Fibroblast of villous mesenchyme (primary cell): ENCODE data around the gene IFI16. TPM values are rescaled to one million over a fixed set of nuclear protein-coding genes. Genes with fewer than 3 reads are reported as not detected.

Experiments used
- DNase-seq: peaks from one replicate; pipeline ENCODE4 v3.0.0-alpha.2; 2010; ENCODE audit warnings: low read depth
- H3K4me3 ChIP-seq: 2 replicates; pipeline ENCODE4 v1.5.1; 2011; ENCODE audit warnings: low read depth, mild to moderate bottlenecking, low read length
- total RNA-seq: library from RNA; depleted of rRNA; stranded (reverse); fragments of >200 nt; gene quantifications from 2 replicates; pipeline ENCODE4 v1.2.3, GENCODE V29; 2012
- TF ChIP-seq, protein P1 (sequence below): IDR thresholded peaks from 2 replicates; pipeline ENCODE4 v1.5.1; 2012; ENCODE audit warnings: low read depth, mild to moderate bottlenecking, low read length; ENCODE audit not compliant: insufficient read depth

Gene IFI16
- total RNA-seq, 1 donor: 60.5 TPM

DNA sequence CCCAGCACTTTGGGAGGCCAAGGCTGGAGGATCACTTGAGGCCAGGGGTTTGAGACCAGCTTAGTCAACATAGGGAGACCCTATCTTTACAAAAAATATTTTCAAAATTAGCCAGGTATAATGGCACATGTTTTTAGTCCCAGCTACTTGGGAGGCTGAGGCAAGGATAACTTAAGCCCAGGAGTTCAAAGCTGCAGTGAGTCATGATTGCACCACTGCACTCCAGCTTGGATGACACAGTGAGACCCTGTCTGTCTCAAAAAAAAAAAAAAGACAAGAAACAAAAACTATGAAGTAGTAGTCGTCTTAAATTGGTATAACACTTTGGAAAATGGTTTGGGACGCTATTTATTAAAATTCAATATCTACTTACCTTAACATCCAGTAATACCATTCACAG lies 59.2 kb downstream of the IFI16 start:
- TF ChIP-seq, protein P1, sequence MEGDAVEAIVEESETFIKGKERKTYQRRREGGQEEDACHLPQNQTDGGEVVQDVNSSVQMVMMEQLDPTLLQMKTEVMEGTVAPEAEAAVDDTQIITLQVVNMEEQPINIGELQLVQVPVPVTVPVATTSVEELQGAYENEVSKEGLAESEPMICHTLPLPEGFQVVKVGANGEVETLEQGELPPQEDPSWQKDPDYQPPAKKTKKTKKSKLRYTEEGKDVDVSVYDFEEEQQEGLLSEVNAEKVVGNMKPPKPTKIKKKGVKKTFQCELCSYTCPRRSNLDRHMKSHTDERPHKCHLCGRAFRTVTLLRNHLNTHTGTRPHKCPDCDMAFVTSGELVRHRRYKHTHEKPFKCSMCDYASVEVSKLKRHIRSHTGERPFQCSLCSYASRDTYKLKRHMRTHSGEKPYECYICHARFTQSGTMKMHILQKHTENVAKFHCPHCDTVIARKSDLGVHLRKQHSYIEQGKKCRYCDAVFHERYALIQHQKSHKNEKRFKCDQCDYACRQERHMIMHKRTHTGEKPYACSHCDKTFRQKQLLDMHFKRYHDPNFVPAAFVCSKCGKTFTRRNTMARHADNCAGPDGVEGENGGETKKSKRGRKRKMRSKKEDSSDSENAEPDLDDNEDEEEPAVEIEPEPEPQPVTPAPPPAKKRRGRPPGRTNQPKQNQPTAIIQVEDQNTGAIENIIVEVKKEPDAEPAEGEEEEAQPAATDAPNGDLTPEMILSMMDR: no peak
- peak; percentile 65 for DNase-seq
- H3K4me3 ChIP-seq: no peak overlapping the region

GRCh38 chr1:159071970-159072582 lies 62.4 kb downstream of the IFI16 start:
- peak; percentile 82 for DNase-seq
- H3K4me3 ChIP-seq: no peak overlapping the region
- TF ChIP-seq, protein P1: peak; percentile 76

GRCh38 chr1:159076438-159077119 lies 66.9 kb downstream of the IFI16 start, which contains the start of gene AIM2:
TSS of gene AIM2 (minus strand) at chr1:159076766. CDS start at chr1:159073499, 3,267 bp downstream.
- DNase-seq: peak; percentile 70
- no peak within 1 kb of the TSS for H3K4me3 ChIP-seq

GRCh38 chr1:159077120-159077961 lies 67.6 kb downstream of the IFI16 start:
- no peak overlapping the region for H3K4me3 ChIP-seq
- TF ChIP-seq, protein P1: no peak
- peak; percentile 42 for DNase-seq

More at GRCh38 chr1:159076438-159077119, 66.9 kb downstream of the IFI16 start, which contains the start of gene AIM2:
- TF ChIP-seq, protein P1: no peak

DNA sequence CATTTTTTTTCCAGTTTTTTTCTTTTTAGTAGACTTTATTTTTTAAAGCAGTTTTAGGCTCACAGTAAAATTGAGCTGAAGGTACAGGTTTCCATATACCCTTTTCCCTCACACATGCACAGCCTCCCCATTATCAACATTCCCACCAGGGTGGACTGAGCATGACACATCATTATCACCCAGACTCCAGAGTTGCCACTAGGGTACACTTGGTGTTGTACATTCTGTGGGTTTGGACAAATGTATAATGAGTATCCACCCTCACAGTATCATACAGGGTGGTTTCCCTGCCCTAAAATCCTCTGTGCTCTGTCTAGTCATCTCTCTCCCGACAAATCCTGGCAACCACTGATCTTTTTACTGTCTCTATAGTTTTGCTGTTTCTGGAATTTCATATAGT lies 69.8 kb downstream of the IFI16 start:
- no peak for DNase-seq
- TF ChIP-seq, protein P1: no peak
- H3K4me3 ChIP-seq: no peak overlapping the region

DNA sequence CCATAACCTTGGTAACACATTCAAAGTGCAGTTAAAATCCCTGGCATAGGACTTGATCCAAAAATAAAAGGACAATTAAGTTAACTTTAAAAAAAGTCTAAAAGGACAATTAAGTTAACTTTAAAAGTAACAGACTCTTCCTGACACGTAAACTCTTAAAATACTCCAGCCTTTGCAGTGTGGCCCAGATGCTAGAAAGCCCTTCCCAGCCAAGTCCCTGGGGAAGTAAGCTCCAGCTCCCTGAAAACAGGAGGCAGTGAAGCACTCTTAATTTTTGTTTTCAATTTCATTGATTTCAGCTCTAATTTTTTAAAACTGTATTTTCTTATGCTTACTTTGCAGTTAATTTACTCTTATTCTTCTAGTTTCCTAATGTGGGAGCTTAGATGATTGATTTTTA lies 71.9 kb downstream of the IFI16 start:
- no peak for DNase-seq
- H3K4me3 ChIP-seq: no peak overlapping the region
- TF ChIP-seq, protein P1: no peak
